ENCODE results near the gene BFSP1.

- TF ChIP-seq, protein P1, sequence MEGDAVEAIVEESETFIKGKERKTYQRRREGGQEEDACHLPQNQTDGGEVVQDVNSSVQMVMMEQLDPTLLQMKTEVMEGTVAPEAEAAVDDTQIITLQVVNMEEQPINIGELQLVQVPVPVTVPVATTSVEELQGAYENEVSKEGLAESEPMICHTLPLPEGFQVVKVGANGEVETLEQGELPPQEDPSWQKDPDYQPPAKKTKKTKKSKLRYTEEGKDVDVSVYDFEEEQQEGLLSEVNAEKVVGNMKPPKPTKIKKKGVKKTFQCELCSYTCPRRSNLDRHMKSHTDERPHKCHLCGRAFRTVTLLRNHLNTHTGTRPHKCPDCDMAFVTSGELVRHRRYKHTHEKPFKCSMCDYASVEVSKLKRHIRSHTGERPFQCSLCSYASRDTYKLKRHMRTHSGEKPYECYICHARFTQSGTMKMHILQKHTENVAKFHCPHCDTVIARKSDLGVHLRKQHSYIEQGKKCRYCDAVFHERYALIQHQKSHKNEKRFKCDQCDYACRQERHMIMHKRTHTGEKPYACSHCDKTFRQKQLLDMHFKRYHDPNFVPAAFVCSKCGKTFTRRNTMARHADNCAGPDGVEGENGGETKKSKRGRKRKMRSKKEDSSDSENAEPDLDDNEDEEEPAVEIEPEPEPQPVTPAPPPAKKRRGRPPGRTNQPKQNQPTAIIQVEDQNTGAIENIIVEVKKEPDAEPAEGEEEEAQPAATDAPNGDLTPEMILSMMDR (IDR thresholded peaks at IDR 0.05; ENCODE audit: insufficient read depth, low read depth, low read length) = no peak
- TF ChIP-seq EZH2 (IDR thresholded peaks at IDR 0.05; ENCODE audit: insufficient read depth, low read length) = no peak
These were observed 16.1 kb downstream of the BFSP1 start for GRCh38 chr20:17515053-17515452.

All from astrocyte (in vitro differentiated cells and primary cell).